ENCODE results near the gene TUBA3E. TPM values are rescaled to one million over a fixed set of nuclear protein-coding genes. Genes with fewer than 3 reads are reported as not detected.
A peak's percentile ranks its signal among the peaks of the same experiment; 100 is the strongest.
"Not testable (repeated sequence)": the region's sequence is repeated elsewhere in the genome, so short reads cannot be mapped to it uniquely, and the experiment has no call there.

TUBA3E gene
- total RNA-seq, 1 donor from 2014 or later: not detected

DNA sequence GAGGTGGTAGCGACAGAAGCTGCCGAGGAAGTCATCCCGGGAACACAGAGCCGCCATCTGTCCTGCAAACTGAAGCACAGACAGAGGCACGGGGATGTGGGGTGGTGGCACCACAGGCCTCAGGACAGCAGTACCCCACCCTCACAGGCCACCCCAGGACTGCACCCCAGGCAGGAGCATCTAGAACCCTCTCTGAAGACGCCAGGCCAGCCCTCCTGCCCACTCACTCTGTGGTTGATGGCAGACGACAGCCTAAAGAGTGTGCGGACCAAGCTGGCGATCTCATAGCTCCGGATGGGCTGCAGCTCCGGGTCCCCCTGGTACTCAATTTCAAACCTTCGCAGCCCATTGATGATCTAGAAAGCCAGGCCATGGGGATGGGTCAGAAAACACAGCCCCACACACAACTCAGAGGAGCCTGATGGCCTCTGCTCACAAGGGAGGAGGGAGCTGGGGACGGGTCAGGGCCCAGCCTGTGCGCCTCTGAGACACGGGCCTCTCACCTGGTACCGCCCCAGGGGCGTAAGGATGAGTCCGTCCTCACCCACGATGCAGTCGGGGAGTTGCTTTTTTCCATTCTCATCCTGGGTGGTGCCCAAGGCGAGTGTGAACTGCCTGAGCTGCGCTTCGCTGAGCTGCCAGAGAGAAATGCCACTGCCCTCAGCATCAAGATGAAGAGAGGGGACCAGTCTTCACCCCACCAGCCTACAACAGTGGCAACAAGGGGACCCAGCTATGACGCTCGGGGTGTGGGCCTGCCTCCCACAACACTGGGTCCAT is 45.2 kb downstream of the TUBA3E start:
- Mint-ChIP-seq H3K36me3 (ENCODE audit: low read depth) (peaks cover 18% of the 10 kb centered on the region), H3K27ac (no peak overlapping the region), H3K9me3 (no peaks in the 10 kb centered on the region), H3K4me3 (no peak overlapping the region), H3K27me3 (no peaks in the 10 kb centered on the region), H3K4me1 (peaks cover 4% of the 10 kb centered on the region)
- no peak for DNase-seq
- intact Hi-C loops (cut with micrococcal nuclease): no loop called here

DNA sequence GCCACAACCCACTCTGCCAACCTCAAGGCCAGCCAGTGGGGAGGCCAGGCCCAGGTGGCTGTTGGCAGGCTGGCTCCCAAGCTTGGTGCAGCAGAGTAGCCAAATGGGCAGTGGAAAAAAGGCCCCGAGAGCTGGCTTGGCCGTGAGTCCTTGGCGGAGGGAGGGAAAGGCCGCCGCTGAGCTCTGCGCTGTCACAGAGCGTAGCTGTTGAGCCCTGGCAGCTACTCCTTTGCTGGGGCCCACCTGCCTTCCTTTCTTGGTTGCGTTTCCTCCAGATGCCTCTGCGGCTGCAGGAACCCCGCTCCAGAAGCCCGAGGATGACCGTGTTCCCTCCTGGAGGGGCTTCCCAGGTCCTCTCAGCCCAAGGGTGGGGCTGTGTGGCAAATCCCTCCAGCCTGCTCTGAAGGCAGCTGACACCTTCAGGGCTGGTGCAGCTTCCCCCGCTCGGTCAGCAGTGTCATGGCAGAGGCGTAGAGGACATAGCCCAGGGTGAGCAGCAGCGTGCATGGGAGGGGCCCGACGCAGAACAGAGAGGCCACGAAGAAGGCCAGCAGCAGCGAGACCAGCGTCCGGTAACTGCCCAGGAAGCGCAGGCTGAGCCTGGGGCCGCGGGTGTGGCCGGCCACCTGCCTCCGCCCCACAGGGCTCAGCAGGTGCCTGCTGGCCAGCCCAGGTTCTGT is 46.0 kb downstream of the TUBA3E start:
- DNase-seq; intact Hi-C loops (cut with micrococcal nuclease); H3K27ac Mint-ChIP-seq; H3K9me3 Mint-ChIP-seq; H3K4me1 Mint-ChIP-seq; H3K27me3 Mint-ChIP-seq; H3K4me3 Mint-ChIP-seq: not testable (repeated sequence)
- H3K36me3 Mint-ChIP-seq (ENCODE audit: low read depth): peaks cover 18% of the 10 kb centered on the region

GRCh38 chr2:130151145-130151512 is 47.1 kb downstream of the TUBA3E start:
- H3K27me3 Mint-ChIP-seq; DNase-seq; H3K4me1 Mint-ChIP-seq; H3K4me3 Mint-ChIP-seq; H3K27ac Mint-ChIP-seq; intact Hi-C loops (cut with micrococcal nuclease); H3K9me3 Mint-ChIP-seq: not testable (repeated sequence)
- H3K36me3 Mint-ChIP-seq (ENCODE audit: low read depth): peaks cover 14% of the 10 kb centered on the region

- peaks cover 7% of the 10 kb centered on the region for H3K27me3 Mint-ChIP-seq
- peaks cover 13% of the 10 kb centered on the region for H3K36me3 Mint-ChIP-seq (ENCODE audit: low read depth)
- DNase-seq: no peak
- no peaks in the 10 kb centered on the region for H3K9me3 Mint-ChIP-seq
- peaks cover 5% of the 10 kb centered on the region for H3K4me1 Mint-ChIP-seq
- no peak overlapping the region for H3K4me3 Mint-ChIP-seq
- intact Hi-C loops (cut with micrococcal nuclease): no loop called here
- no peak overlapping the region for H3K27ac Mint-ChIP-seq
These were observed 47.8 kb downstream of the TUBA3E start for GRCh38 chr2:130150181-130151144.

DNA sequence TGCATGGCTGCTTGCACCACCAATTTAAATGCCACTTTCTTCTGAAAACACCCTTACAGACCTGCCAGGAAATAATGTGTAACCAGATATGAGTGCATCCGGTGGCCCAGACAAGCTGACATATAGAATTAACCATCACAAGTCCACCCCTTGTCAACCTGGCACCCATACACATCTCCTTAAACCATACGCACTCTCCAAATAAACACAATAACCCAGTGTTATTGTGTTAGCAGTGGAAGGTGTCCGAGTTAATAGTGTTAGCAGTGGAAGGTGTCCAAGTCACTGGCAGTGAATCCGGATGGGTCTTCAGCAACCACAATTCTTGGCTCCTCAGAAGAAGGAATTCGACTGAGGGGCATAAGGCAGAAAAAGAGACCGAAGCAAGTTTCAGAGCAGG is 49.7 kb downstream of the TUBA3E start:
- H3K4me1 Mint-ChIP-seq; H3K36me3 Mint-ChIP-seq (ENCODE audit: low read depth); intact Hi-C loops (cut with micrococcal nuclease); H3K27me3 Mint-ChIP-seq; H3K4me3 Mint-ChIP-seq; H3K27ac Mint-ChIP-seq; H3K9me3 Mint-ChIP-seq; DNase-seq: not testable (repeated sequence)

- intact Hi-C loops (cut with micrococcal nuclease): loop anchor here (1.0 kb wide), 1 partner anchor 36 kb away; the partner anchor contains the start of gene SMPD4
- Mint-ChIP-seq H3K4me1 (peaks cover 14% of the 10 kb centered on the region), H3K4me3 (peak within 1 kb of the TSS; percentile 83), H3K27me3 (peaks cover 16% of the 10 kb centered on the region)
- not testable (repeated sequence) for H3K36me3 Mint-ChIP-seq (ENCODE audit: low read depth); H3K27ac Mint-ChIP-seq; H3K9me3 Mint-ChIP-seq
- DNase-seq: peak; percentile 88
These were observed 53.2 kb downstream of the TUBA3E start, which contains the start of gene CCDC74B for GRCh38 chr2:130145006-130145414. Gene CCDC74B (minus strand): TSS chr2:130145112. CDS start chr2:130144996, 116 bp downstream.

- H3K9me3 Mint-ChIP-seq; H3K36me3 Mint-ChIP-seq (ENCODE audit: low read depth); intact Hi-C loops (cut with micrococcal nuclease); H3K27ac Mint-ChIP-seq: not testable (repeated sequence)
- peak; percentile 56 for DNase-seq
- Mint-ChIP-seq H3K4me1 (peaks cover 11% of the 10 kb centered on the region), H3K4me3 (peak overlapping the region; percentile 83), H3K27me3 (peaks cover 16% of the 10 kb centered on the region)
These were observed 54.8 kb downstream of the TUBA3E start for GRCh38 chr2:130143266-130144039.

GRCh38 chr2:130142396-130143265 is 55.6 kb downstream of the TUBA3E start:
- not testable (repeated sequence) for H3K27ac Mint-ChIP-seq

More at GRCh38 chr2:130142396-130143265, 55.6 kb downstream of the TUBA3E start:
- H3K36me3 Mint-ChIP-seq (ENCODE audit: low read depth); H3K4me1 Mint-ChIP-seq; intact Hi-C loops (cut with micrococcal nuclease); H3K9me3 Mint-ChIP-seq: not testable (repeated sequence)
- H3K4me3 Mint-ChIP-seq: peak overlapping the region; percentile 77
- DNase-seq: peak; percentile 46
- H3K27me3 Mint-ChIP-seq: peaks cover 16% of the 10 kb centered on the region

Other genes with a start within 250 kb of the TUBA3E start
- not detected in 2 replicates for gene RAB6C, start 218.8 kb downstream of the TUBA3E start, total RNA-seq
- not detected in 2 replicates for gene POTEF, start 69.2 kb downstream of the TUBA3E start, total RNA-seq
- gene CCDC74B, start 53.3 kb downstream of the TUBA3E start, total RNA-seq: 1.2 and 1.4 TPM in 2 replicates
- gene SMPD4, start 16.8 kb downstream of the TUBA3E start, total RNA-seq: 86.0 and 91.1 TPM in 2 replicates
- gene MZT2B, start 16.2 kb downstream of the TUBA3E start, total RNA-seq: 312 and 329 TPM in 2 replicates
- gene IMP4, start 144.5 kb upstream of the TUBA3E start, total RNA-seq: 177 and 178 TPM in 2 replicates
- gene PTPN18, start 157.6 kb upstream of the TUBA3E start, total RNA-seq: 61.7 and 61.9 TPM in 2 replicates

Measured in activated CD4-positive, alpha-beta T cell treated with anti-CD3 and anti-CD28 coated beads, Interleukin-2, amount 10 ng/mL, durations not matched to agents 24 days and 14 days (primary cell).